ENCODE data around the gene DDIT4L. TPM values are rescaled to one million over a fixed set of nuclear protein-coding genes. Genes with fewer than 3 reads are reported as not detected.

The DDIT4L gene
- total and polyA plus RNA-seq, 2 of the 4 experiments (the other 2 are of a cell fraction), result 3.1 to 3.9 TPM

DNA sequence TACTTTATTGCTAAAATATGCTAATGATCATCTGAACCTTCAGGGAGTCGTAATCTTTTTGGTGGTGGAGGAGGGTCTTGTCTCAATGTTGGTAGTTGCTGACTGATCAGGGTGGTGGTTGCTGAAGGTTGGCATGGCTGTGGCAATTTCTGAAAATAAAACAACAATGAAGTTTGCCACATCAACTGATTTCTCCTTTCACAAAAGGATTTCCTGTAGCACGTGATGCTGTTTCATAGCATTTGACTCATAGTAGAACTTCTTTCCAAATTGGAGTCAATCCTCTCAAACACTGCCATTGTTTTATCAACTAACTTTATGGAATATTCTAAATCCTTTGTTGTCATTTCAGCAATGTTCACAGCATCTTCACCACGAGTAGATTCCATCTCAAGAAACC lies 19.3 kb downstream of the DDIT4L start:
- H3K27me3 ChIP-seq (ENCODE audit: control insufficient read depth, insufficient read depth, low read length), result no peaks in the 10 kb centered on the region
- H3K9me3 ChIP-seq (ENCODE audit: control insufficient read depth, insufficient read depth, low read length), result no peaks in the 10 kb centered on the region
- no peak overlapping the region for H3K23ac ChIP-seq (ENCODE audit: low read depth, low read length)
- no TSS peak for BruUV-seq (replicated peaks)
- H2BK5ac ChIP-seq (ENCODE audit: low read depth, low read length, poor library complexity, severe bottlenecking), result no peak overlapping the region
- DNase-seq, result no peak
- H3K4me2 ChIP-seq (ENCODE audit: low read depth, low read length), result no peak overlapping the region
- no peak overlapping the region for H4K5ac ChIP-seq (ENCODE audit: low read depth, low read length)
- no peak overlapping the region for H3K4ac ChIP-seq (ENCODE audit: low read depth, low read length)
- CTCF ChIA-PET, result interaction anchor here (0.6 kb wide), 1 partner anchor 103 kb away, joined by 3 read pairs; no protein-coding TSS in a partner anchor
- POLR2A ChIA-PET (ENCODE audit: unreplicated experiment), result no interaction called here
- no peak overlapping the region for H3K27ac ChIP-seq (ENCODE audit: insufficient read depth, low read length)
- H3K4me1 ChIP-seq (ENCODE audit: control insufficient read depth, insufficient read depth, low read length), result no peaks in the 10 kb centered on the region
- dilution Hi-C loops (cut with HindIII; ENCODE audit: low sequenced_read_pairs, unreplicated experiment), result no loop called here
- TF ChIP-seq MXI1 (IDR thresholded peaks at IDR 0.05; ENCODE audit: borderline replicate concordance, low read depth, low read length) (no peak), MAFK (IDR thresholded peaks at IDR 0.05; ENCODE audit: low read depth, low read length) (no peak), CHD1 (IDR thresholded peaks at IDR 0.05; ENCODE audit: low read depth, low read length) (no peak), RCOR1 (IDR thresholded peaks at IDR 0.05; ENCODE audit: insufficient replicate concordance, low read length) (no peak), CEBPB (IDR thresholded peaks at IDR 0.05; ENCODE audit: low read depth, low read length) (no peak), POLR2A (IDR thresholded peaks at IDR 0.05; ENCODE audit: low read depth, low read length) (no peak), BHLHE40 (IDR thresholded peaks at IDR 0.05; ENCODE audit: low read depth, low read length) (no peak), RFX5 (IDR thresholded peaks at IDR 0.05; ENCODE audit: low read depth, low read length) (no peak)
- TF ChIP-seq, protein P1, sequence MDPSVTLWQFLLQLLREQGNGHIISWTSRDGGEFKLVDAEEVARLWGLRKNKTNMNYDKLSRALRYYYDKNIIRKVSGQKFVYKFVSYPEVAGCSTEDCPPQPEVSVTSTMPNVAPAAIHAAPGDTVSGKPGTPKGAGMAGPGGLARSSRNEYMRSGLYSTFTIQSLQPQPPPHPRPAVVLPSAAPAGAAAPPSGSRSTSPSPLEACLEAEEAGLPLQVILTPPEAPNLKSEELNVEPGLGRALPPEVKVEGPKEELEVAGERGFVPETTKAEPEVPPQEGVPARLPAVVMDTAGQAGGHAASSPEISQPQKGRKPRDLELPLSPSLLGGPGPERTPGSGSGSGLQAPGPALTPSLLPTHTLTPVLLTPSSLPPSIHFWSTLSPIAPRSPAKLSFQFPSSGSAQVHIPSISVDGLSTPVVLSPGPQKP (IDR thresholded peaks at IDR 0.05; ENCODE audit: borderline replicate concordance, low read depth, low read length), result no peak
- TF ChIP-seq, protein P2, sequence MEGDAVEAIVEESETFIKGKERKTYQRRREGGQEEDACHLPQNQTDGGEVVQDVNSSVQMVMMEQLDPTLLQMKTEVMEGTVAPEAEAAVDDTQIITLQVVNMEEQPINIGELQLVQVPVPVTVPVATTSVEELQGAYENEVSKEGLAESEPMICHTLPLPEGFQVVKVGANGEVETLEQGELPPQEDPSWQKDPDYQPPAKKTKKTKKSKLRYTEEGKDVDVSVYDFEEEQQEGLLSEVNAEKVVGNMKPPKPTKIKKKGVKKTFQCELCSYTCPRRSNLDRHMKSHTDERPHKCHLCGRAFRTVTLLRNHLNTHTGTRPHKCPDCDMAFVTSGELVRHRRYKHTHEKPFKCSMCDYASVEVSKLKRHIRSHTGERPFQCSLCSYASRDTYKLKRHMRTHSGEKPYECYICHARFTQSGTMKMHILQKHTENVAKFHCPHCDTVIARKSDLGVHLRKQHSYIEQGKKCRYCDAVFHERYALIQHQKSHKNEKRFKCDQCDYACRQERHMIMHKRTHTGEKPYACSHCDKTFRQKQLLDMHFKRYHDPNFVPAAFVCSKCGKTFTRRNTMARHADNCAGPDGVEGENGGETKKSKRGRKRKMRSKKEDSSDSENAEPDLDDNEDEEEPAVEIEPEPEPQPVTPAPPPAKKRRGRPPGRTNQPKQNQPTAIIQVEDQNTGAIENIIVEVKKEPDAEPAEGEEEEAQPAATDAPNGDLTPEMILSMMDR (conservative IDR thresholded peaks at IDR 0.05; ENCODE audit: low read depth, low read length), result no peak
- TF ChIP-seq, protein P3, sequence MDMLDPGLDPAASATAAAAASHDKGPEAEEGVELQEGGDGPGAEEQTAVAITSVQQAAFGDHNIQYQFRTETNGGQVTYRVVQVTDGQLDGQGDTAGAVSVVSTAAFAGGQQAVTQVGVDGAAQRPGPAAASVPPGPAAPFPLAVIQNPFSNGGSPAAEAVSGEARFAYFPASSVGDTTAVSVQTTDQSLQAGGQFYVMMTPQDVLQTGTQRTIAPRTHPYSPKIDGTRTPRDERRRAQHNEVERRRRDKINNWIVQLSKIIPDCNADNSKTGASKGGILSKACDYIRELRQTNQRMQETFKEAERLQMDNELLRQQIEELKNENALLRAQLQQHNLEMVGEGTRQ (IDR thresholded peaks at IDR 0.05; ENCODE audit: low read depth, low read length), result no peak
- no peak overlapping the region for H4K91ac ChIP-seq (ENCODE audit: insufficient read depth, low read depth, low read length)
- no peak overlapping the region for H2BK120ac ChIP-seq (ENCODE audit: low read depth, low read length)
- no peaks in the 10 kb centered on the region for H4K20me1 ChIP-seq (ENCODE audit: insufficient read depth, low read length)
- H3K79me1 ChIP-seq (ENCODE audit: low read depth in 1 of 2, low read length in 2 of 2), result no peaks in the 10 kb centered on the region
- peaks cover 2% of the 10 kb centered on the region for H3K9me1 ChIP-seq (ENCODE audit: insufficient read depth, low read length)
- no peak overlapping the region for H2AK5ac ChIP-seq (ENCODE audit: low read depth, low read length)
- no peak overlapping the region for H3K4me3 ChIP-seq (ENCODE audit: insufficient read depth, low read depth, low read length)
- no peak overlapping the region for H2AK9ac ChIP-seq (replicated peaks; ENCODE audit: low read depth, low read length, poor library complexity)
- H3K9ac ChIP-seq (ENCODE audit: low read depth, low read length), result no peak overlapping the region
- no peak for ATAC-seq (ENCODE audit: low read depth)
- H2BK15ac ChIP-seq (ENCODE audit: low read depth, low read length), result no peak overlapping the region
- no peak overlapping the region for H2AFZ ChIP-seq (replicated peaks; ENCODE audit: low read length, poor library complexity)
- no peak overlapping the region for H4K8ac ChIP-seq (ENCODE audit: low read depth in 2 of 2, low read length in 2 of 2)
- no peak overlapping the region for H3K18ac ChIP-seq (ENCODE audit: low read depth, low read length)
- WGBS, 2 experiments (ENCODE audit: extremely low coverage in 2 of 2, insufficient read length in 1 of 2), result 46% methylated on average over 2 of the region's 3 CpGs; no CpG with 5 or more reads in 1 of the 2 experiments
- intact Hi-C loops (cut with micrococcal nuclease), result no loop called here
- no peak overlapping the region for H3K56ac ChIP-seq (ENCODE audit: extremely low read depth, insufficient read depth, low read length)
- in situ Hi-C loops (cut with MboI; ENCODE audit: low sequenced_read_pairs), result no loop called here
- no peak overlapping the region for H3K14ac ChIP-seq (replicated peaks; ENCODE audit: low read depth, low read length)
- no peaks in the 10 kb centered on the region for H3K36me3 ChIP-seq (ENCODE audit: control insufficient read depth, insufficient read depth, low read length)
- H2BK20ac ChIP-seq (ENCODE audit: low read depth, low read length), result no peak overlapping the region
